ENCODE measurements around the gene ANKRA2.
"Not testable (repeated sequence)": the region's sequence is repeated elsewhere in the genome, so short reads cannot be mapped to it uniquely, and the experiment has no call there.

ANKRA2 gene

GRCh38 chr5:73564018-73564417 is 1.4 kb downstream of the ANKRA2 start:
- DNase-seq, result no peak

GRCh38 chr5:73558950-73559349 is 6.5 kb downstream of the ANKRA2 start:
- no peak for DNase-seq

- no peak for DNase-seq
Observed at GRCh38 chr5:73552642-73553041, 12.8 kb downstream of the ANKRA2 start.

GRCh38 chr5:73550016-73550415 is 15.4 kb downstream of the ANKRA2 start:
- no peak for DNase-seq

GRCh38 chr5:73545403-73545779 is 20.0 kb downstream of the ANKRA2 start:
- no peak for DNase-seq

- no peak for DNase-seq
Observed at GRCh38 chr5:73544429-73545402, 20.7 kb downstream of the ANKRA2 start.

- no peak for DNase-seq
Observed at GRCh38 chr5:73542020-73542419, 23.4 kb downstream of the ANKRA2 start.

- DNase-seq, result no peak
Observed at GRCh38 chr5:73540192-73540591, 25.2 kb downstream of the ANKRA2 start.

- no peak for DNase-seq
Observed at GRCh38 chr5:73539730-73540129, 25.7 kb downstream of the ANKRA2 start.

GRCh38 chr5:73534971-73535370 is 30.5 kb downstream of the ANKRA2 start:
- DNase-seq, result no peak

GRCh38 chr5:73534011-73534644 is 31.3 kb downstream of the ANKRA2 start:
- no peak for DNase-seq

- DNase-seq, result no peak
Observed at GRCh38 chr5:73532195-73532594, 33.2 kb downstream of the ANKRA2 start.

- DNase-seq, result no peak
Observed at GRCh38 chr5:73531356-73531755, 34.1 kb downstream of the ANKRA2 start.

GRCh38 chr5:73529081-73529480 is 36.4 kb downstream of the ANKRA2 start:
- no peak for DNase-seq

- DNase-seq, result no peak
Observed at GRCh38 chr5:73528248-73528647, 37.2 kb downstream of the ANKRA2 start.

- DNase-seq, result no peak
Observed at GRCh38 chr5:73525606-73526203, 39.7 kb downstream of the ANKRA2 start.

- no peak for DNase-seq
Observed at GRCh38 chr5:73523861-73524260, 41.6 kb downstream of the ANKRA2 start.

GRCh38 chr5:73522989-73523388 is 42.5 kb downstream of the ANKRA2 start:
- no peak for DNase-seq

- DNase-seq, result peak; percentile 60
Observed at GRCh38 chr5:73519531-73520283, 45.7 kb downstream of the ANKRA2 start.

GRCh38 chr5:73515232-73515631 is 50.2 kb downstream of the ANKRA2 start:
- DNase-seq, result no peak

GRCh38 chr5:73514418-73514817 is 51.0 kb downstream of the ANKRA2 start:
- DNase-seq, result no peak

GRCh38 chr5:73513996-73514395 is 51.4 kb downstream of the ANKRA2 start:
- DNase-seq, result no peak

GRCh38 chr5:73508521-73508920 is 56.9 kb downstream of the ANKRA2 start:
- DNase-seq, result not testable (repeated sequence)

All from right kidney (tissue), 1 donor.